Pons (tissue), 1 donor: ENCODE measurements around the gene RTN3.
"Not testable (repeated sequence)": the region's sequence is repeated elsewhere in the genome, so short reads cannot be mapped to it uniquely, and the experiment has no call there.

ENCODE experiments used
- DNase-seq: peaks from one replicate; pipeline ENCODE4 v3.0.0-alpha.2; 2016; ENCODE audit warnings: low spot score

Gene RTN3

GRCh38 chr11:63769042-63769713 is 87.9 kb downstream of the RTN3 start:
- no peak for DNase-seq

- no peak for DNase-seq
These were observed 88.6 kb downstream of the RTN3 start for GRCh38 chr11:63769714-63770455.

GRCh38 chr11:63770763-63771162 is 89.5 kb downstream of the RTN3 start:
- no peak for DNase-seq

GRCh38 chr11:63771741-63772318 is 90.5 kb downstream of the RTN3 start:
- DNase-seq: not testable (repeated sequence)

GRCh38 chr11:63775191-63775590 is 93.9 kb downstream of the RTN3 start:
- no peak for DNase-seq

- no peak for DNase-seq
These were observed 97.7 kb downstream of the RTN3 start for GRCh38 chr11:63779039-63779438.

- no peak for DNase-seq
These were observed 101.4 kb downstream of the RTN3 start for GRCh38 chr11:63782749-63783148.

GRCh38 chr11:63783925-63784592 is 102.8 kb downstream of the RTN3 start:
- no peak for DNase-seq

GRCh38 chr11:63785823-63786222 is 104.5 kb downstream of the RTN3 start:
- DNase-seq: no peak

GRCh38 chr11:63791495-63792167 is 110.3 kb downstream of the RTN3 start:
- DNase-seq: no peak

GRCh38 chr11:63793161-63793560 is 111.9 kb downstream of the RTN3 start:
- DNase-seq: no peak

- DNase-seq: no peak
These were observed 113.8 kb downstream of the RTN3 start for GRCh38 chr11:63795066-63795465.

- no peak for DNase-seq
These were observed 119.6 kb downstream of the RTN3 start for GRCh38 chr11:63800921-63801320.

- no peak for DNase-seq
These were observed 121.5 kb downstream of the RTN3 start for GRCh38 chr11:63802637-63803414.

- DNase-seq: no peak
These were observed 123.0 kb downstream of the RTN3 start for GRCh38 chr11:63804259-63804658.

GRCh38 chr11:63805844-63806415 is 124.6 kb downstream of the RTN3 start:
- DNase-seq: no peak
